NCI-H2227 treated with DMSO at 0.1 percent for 48 hours (cell line): ENCODE data around the gene TRABD2A.
A peak's percentile ranks its signal among the peaks of the same experiment; 100 is the strongest.

Experiments
- DNase-seq: peaks from one replicate; lab custom pipeline; 2025; lab: John Stamatoyannopoulos, UW

Gene TRABD2A

GRCh38 chr2:84904151-84904550 lies 23.3 kb upstream of the TRABD2A start:
- no peak for DNase-seq

GRCh38 chr2:84902526-84902925 lies 21.6 kb upstream of the TRABD2A start:
- DNase-seq, result no peak

- DNase-seq, result no peak
These were observed 20.8 kb upstream of the TRABD2A start for GRCh38 chr2:84901593-84902120.

- DNase-seq, result no peak
These were observed 20.1 kb upstream of the TRABD2A start for GRCh38 chr2:84900971-84901370.

- DNase-seq, result no peak
These were observed 18.7 kb upstream of the TRABD2A start for GRCh38 chr2:84899304-84900204.

GRCh38 chr2:84897773-84898172 lies 16.9 kb upstream of the TRABD2A start:
- DNase-seq, result no peak

- DNase-seq, result no peak
These were observed 15.7 kb upstream of the TRABD2A start for GRCh38 chr2:84896567-84896966.

GRCh38 chr2:84894758-84895520 lies 14.1 kb upstream of the TRABD2A start:
- no peak for DNase-seq

GRCh38 chr2:84894131-84894586 lies 13.3 kb upstream of the TRABD2A start:
- DNase-seq, result no peak

GRCh38 chr2:84891355-84892010 lies 10.6 kb upstream of the TRABD2A start:
- no peak for DNase-seq

GRCh38 chr2:84889332-84889731 lies 8.4 kb upstream of the TRABD2A start:
- DNase-seq, result no peak

GRCh38 chr2:84888401-84889276 lies 7.8 kb upstream of the TRABD2A start:
- no peak for DNase-seq

- no peak for DNase-seq
These were observed 5.9 kb upstream of the TRABD2A start for GRCh38 chr2:84886791-84887190.

- DNase-seq, result no peak
These were observed 4.2 kb upstream of the TRABD2A start for GRCh38 chr2:84885111-84885510.

- no peak for DNase-seq
These were observed 3.6 kb upstream of the TRABD2A start for GRCh38 chr2:84884449-84884848.

GRCh38 chr2:84882775-84883550 lies 2.1 kb upstream of the TRABD2A start:
- no peak for DNase-seq

GRCh38 chr2:84882414-84882738 lies 1.5 kb upstream of the TRABD2A start:
- DNase-seq, result no peak

GRCh38 chr2:84881581-84882413 lies 913 bp upstream of the TRABD2A start:
- DNase-seq, result peak; percentile 57

- no peak for DNase-seq
These were observed 564 bp downstream of the TRABD2A start for GRCh38 chr2:84880395-84880644.
